GM12874 (cell line): ENCODE results near the gene ACADVL.

Experiments used
- TF ChIP-seq, protein P1 (sequence below): IDR thresholded peaks from 2 replicates; pipeline ENCODE4 v1.5.1; 2011; ENCODE audit warnings: low read depth, mild to moderate bottlenecking, control low read depth, low read length, moderate library complexity; ENCODE audit not compliant: insufficient read depth

Gene ACADVL

DNA sequence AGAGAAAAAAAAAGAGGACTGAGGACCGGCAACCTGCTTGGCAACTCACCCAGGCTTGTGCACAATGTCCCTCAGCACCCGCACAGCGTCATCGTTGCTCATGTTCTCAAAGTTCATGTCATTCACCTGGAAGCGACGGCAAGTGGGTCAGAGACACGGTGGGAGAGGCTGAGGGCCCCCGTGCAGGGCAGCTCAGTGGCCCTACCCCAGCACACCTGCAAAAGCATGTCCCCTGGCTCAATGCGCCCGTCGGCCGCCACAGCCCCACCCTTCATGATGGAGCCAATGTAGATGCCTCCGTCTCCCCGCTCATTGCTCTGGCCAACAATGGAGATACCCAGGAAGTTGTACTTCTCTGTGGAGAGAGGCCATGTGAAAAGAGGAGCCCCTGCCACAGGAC is 9.2 kb downstream of the ACADVL start:
- TF ChIP-seq, protein P1, sequence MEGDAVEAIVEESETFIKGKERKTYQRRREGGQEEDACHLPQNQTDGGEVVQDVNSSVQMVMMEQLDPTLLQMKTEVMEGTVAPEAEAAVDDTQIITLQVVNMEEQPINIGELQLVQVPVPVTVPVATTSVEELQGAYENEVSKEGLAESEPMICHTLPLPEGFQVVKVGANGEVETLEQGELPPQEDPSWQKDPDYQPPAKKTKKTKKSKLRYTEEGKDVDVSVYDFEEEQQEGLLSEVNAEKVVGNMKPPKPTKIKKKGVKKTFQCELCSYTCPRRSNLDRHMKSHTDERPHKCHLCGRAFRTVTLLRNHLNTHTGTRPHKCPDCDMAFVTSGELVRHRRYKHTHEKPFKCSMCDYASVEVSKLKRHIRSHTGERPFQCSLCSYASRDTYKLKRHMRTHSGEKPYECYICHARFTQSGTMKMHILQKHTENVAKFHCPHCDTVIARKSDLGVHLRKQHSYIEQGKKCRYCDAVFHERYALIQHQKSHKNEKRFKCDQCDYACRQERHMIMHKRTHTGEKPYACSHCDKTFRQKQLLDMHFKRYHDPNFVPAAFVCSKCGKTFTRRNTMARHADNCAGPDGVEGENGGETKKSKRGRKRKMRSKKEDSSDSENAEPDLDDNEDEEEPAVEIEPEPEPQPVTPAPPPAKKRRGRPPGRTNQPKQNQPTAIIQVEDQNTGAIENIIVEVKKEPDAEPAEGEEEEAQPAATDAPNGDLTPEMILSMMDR, result no peak

DNA sequence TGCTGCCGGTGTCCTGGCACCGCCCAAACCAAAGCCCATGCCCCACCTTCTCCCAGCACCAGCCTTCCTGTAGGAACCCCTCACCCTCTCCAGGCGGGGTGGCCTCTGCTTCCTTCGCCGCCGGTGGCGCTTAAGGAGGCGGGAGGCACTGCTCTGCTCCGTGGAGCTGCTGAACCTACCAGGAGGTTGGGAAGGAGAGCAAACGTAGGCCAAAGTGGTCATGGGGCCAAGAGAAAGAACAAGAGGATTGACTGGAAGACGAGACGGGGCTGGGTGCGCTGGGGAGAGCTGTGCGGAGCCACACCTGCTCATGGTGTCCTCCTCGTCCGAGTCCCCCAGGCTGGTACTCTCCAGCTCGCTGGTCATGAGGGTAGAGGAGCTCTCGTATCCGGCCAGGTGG is 9.8 kb downstream of the ACADVL start:
- TF ChIP-seq, protein P1, result no peak

DNA sequence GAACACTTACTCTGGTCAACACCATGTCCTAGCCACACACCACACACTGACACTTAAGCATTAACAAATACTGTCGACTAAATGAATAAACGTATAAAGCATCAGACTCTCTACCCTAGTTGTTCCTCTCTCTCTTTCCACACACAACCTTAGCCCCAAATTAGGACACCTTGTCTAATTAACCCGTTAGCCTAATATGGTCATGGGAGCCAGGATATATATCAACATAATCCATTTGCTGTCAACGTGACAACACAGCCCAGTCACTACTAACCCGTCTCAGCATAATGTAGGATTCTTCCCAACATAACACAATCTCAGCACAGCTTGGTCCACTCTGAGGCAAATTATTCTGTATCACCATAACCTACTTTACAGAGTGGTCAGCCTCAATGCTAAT is 12.4 kb downstream of the ACADVL start:
- TF ChIP-seq, protein P1, result no peak

DNA sequence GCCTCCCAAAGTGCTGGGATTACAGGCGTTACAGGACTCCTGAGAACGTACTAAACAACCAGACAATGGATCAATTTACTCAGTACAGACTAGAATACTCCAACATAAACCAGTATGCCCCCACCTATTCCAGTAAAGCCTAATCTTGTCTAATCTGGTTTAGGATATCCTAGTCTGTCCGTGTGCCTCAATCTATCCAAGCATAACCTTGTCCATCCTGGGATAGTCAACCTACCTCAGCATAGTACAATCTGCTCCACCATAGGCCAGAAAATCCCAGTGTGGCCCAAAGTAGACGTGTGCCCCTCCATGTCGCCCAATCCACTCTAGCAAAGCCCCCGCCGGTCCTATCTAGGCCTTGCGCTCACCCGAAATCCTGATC is 14.0 kb downstream of the ACADVL start:
- TF ChIP-seq, protein P1, result no peak

DNA sequence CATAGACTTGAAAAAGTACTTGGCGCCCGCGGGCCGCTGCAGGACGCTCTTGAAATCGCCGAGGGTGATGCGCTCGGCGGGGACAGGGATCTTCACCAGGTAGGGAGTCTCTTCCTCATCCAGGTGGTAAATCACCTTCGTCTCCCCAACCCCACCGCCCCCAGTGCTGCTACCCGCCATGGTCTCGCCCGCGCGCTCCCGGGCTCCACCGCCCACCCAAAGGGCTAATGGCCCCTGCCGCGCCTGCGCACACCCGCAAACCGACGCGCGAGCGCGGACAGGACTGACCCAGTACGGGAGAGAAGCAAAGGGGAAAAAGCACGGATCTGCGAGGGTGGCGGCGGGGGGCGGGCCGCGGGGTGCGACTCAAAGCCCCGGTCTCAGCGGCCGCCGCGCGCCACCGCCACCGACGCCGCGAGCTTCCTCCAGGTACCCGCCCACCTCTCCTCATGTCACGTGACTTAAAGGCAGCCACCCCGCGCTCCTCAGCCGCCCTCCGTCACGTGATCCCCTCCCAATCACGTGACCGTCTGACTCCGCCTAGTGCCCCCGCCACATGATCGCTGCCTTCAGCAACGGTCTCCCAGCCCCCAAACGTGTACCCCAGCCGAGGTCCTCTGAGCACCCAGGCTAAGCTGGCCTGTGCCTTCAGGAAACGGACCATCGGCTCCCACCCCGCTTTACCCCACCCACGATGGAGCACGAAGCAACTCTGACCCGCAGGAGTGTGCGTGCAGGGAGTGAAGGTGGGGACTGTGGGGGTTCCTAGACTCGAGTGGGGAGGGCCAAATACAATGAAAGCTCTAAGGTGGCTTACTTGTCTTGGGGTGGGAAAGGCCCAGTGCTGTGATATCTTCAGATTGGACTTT is 14.6 kb downstream of the ACADVL start, which contains the start of gene DVL2:
DVL2 (minus strand) TSS at position 435 of the 869 bp plus-strand sequence; CDS start at position 180, 255 bp downstream.
- TF ChIP-seq, protein P1, result no peak

DNA sequence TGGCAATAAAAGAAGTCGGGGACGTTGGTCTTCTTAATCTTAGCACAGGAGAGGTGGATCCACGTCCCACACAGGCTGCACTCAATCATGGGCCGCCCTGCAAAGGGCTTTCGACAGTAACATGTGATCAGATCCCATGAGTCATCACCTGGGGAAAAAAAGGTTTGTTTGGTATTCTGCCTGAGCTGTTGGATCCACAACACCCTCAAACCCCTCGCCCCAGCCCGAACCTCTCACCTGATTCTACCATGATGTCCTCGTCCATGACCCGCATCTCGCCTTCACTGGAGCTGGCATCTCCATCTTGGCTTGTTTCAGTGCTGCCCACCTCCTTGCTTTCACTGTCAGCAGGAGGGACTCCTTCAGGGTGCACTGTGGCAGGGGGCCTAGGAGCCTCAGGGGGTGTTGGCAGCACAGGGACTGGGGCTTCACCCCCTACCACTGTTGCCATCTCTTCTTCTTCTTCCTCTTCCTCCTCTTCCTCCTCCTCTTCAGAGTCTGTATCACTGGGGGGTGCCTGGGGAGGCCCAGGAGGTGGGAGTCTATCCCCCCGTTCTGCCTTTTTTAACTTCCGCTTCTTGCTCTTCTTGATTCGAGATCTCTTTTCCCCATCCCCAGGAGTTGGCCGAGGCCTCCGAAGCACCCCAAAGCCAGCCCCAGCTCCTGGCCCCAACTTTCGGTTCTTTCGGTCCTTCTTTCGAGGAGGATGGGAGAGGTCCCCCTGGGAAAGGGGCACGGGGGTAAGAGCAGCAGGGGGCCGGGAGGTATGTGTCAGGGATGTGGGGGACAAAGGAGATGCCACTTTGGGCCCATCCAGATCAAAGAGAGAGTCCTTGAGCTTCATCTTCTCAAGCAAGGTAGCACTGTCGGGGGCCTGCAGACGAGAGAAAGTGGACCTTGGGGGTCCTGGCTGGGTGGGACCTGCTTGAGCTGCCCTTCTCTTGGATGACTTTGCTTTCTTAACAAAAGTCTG is 16.2 kb downstream of the ACADVL start:
- TF ChIP-seq, protein P1, result no peak

DNA sequence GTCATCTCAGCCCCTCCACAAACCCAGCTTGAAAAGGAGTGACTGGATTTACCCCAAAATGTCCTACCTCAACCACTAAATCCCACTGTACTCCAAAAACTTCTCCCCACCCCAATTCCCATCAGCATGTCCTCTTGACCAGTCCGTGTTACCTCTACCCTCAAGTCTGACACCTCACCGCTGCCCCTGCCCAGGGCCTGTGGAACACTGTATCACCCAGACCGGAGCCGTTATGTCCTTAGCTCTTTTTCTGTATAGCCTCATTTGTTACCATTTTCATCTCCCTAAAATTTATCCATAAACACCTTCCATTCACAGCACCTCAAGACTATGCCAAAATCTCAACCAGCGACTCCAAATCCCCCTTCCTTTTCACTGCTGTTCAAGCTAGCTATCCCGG is 17.1 kb downstream of the ACADVL start:
- TF ChIP-seq, protein P1, result no peak
